ENCODE results near the gene PCYT1B. TPM values are rescaled to one million over a fixed set of nuclear protein-coding genes. Genes with fewer than 3 reads are reported as not detected.
A peak's percentile ranks its signal among the peaks of the same experiment; 100 is the strongest.
"Not testable (repeated sequence)": the region's sequence is repeated elsewhere in the genome, so short reads cannot be mapped to it uniquely, and the experiment has no call there.

The PCYT1B gene
- 6.0 TPM for total RNA-seq

DNA sequence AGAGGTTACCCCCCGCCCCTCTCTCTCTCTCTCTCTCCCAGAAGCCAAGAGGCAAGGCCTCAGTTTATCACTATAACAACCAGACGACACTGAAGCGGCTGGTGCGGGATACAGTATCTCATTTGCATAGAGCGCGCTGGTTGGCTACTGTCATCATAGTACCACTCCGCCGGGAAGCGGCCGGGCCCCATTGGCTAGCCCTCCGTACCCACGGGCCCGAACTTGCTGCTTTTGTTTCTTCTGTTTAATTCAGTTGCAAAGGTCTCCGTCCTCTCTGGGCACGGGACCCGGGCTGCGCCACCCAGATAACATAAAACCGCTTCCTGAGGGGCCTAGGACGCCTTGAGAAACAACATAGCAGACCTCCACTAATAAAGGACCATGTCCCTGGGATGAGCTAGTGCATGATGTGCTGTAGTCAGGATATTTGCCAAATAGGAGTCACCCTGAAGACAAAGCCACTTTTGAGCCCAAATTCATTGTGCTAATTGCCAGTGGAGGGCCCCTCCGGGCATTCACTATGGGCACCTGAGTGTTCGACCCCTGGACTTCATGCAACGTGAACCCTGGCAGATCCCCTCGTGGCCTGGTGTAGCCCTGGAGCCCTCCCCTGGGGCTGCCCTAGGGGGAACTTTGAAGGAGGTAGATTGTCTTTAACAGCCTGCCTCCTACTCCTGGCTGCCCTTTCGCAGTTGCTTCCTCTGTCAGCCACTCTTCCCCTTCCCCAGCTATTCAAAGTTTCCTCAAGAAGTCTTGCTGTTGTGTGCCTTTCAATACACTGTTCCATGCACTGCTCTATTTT lies at the start of gene PCYT1B:
TSS of gene PCYT1B (minus strand) at position 91 of the 802 bp plus-strand sequence. CDS start 242 bp downstream, outside the sequence.
- intact Hi-C loops (cut with DNase I), result no loop called here
- ATAC-seq (peak; percentile 97), DNase-seq (ENCODE audit: low spot score) (peak; percentile 75)

DNA sequence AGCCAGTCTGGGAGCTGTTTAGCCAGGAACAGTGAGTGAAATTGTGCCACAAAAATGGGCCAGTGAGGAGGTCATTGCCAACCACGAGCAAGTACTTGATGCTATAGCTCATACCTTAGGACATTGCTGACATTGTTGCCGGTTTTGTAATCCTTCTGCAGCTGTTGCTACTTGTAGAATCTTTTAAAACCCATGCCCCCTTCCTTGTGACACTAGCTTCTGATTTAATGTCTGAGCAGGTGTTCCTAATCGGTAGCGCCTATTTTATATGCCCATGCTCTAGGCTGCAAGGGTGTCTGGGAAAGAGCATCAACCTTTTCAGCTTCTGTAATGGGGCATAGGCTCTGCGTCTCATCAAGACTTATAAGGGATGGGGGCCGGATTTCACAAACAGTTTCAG lies 49.1 kb upstream of the PCYT1B start:
- intact Hi-C loops (cut with DNase I), result no loop called here
- DNase-seq (ENCODE audit: low spot score), result no peak
- ATAC-seq, result no peak

GRCh38 chrX:24694825-24695224 lies 47.7 kb upstream of the PCYT1B start:
- no peak for ATAC-seq
- no peak for DNase-seq (ENCODE audit: low spot score)
- intact Hi-C loops (cut with DNase I), result no loop called here

DNA sequence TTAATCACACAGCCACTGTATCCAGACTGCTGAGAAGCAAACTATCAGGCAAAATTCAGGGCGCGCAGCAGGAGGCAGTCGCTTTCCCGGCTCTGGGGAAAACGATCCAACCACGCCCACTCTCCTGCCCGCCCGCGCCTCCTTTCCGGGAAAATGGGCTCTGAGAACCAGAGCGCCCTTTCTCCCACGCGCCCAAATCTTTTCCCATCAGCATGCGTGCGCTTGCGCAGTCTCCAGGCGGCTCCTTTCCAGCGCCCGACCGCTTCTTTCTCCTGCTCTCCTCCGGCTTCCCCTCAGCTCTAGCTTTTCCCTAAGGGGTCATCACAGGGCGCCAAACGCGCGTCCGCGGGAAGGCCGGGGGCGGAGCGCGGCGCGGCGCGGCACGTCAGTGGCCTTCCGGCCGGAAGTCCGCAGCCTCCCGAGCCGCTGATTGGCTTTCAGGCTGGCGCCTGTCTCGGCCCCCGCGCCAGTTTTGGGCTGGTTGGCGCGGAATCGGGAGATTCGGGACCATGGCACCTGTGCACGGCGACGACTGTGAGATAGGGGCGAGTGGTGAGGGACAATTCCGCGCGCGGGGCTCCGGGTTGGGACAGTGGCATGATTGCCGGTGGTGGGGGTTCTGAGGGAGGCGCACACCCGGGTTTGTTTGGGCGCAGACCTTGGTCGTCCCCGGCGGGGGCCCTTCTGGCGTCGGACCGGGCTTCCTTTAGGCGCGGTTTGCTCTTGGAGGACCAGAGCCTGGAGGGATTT lies 46.5 kb upstream of the PCYT1B start, which contains the start of gene POLA1:
TSS of gene POLA1 (plus strand) at position 466 of the 750 bp plus-strand sequence. CDS start at position 510, 44 bp downstream.
- intact Hi-C loops (cut with DNase I), result no loop called here
- DNase-seq (ENCODE audit: low spot score), result peak; percentile 95
- peak; percentile 99 for ATAC-seq

DNA sequence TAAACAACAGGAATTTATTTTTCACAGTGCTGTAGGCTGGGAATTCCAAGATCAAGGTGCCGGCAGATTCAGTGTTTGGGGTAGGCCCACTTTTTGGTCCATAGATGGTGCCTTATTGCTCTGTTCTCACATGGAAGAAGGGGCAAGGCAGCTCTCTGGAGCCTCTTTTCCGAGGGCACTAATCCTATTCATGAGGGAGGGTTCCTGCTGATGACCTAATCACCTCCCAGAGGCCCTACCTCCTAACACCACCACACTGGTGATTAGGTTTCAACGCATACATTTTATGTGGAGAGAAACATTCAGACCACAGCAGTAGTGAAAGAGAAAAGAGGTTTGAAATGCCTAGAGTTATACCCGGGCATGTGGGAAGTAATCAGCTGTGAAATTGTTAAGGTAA lies 45.2 kb upstream of the PCYT1B start:
- ATAC-seq (no peak), DNase-seq (ENCODE audit: low spot score) (no peak)
- intact Hi-C loops (cut with DNase I), result no loop called here

DNA sequence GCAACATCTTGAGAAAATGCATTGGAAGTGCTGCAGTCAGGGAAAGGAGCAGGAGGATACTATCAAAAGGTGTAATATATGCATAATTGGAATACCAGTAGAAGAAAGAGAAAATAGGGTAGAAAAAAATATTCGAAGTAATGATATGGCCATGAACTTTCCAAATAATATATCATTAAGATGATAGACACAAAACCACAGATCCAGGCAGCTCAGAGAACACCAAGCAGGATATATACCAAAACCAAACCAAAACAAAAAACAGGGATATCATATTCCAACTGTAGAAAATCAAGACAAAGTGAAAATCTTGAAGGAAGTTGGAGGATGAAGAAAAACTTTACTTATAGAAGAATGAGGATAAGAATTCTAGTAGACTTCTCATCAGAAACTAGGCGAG lies 36.9 kb upstream of the PCYT1B start:
- ATAC-seq (no peak), DNase-seq (ENCODE audit: low spot score) (no peak)
- intact Hi-C loops (cut with DNase I), result no loop called here

- intact Hi-C loops (cut with DNase I), result no loop called here
- DNase-seq (ENCODE audit: low spot score) (no peak), ATAC-seq (no peak)
These were observed 35.7 kb upstream of the PCYT1B start for GRCh38 chrX:24682739-24683432.

DNA sequence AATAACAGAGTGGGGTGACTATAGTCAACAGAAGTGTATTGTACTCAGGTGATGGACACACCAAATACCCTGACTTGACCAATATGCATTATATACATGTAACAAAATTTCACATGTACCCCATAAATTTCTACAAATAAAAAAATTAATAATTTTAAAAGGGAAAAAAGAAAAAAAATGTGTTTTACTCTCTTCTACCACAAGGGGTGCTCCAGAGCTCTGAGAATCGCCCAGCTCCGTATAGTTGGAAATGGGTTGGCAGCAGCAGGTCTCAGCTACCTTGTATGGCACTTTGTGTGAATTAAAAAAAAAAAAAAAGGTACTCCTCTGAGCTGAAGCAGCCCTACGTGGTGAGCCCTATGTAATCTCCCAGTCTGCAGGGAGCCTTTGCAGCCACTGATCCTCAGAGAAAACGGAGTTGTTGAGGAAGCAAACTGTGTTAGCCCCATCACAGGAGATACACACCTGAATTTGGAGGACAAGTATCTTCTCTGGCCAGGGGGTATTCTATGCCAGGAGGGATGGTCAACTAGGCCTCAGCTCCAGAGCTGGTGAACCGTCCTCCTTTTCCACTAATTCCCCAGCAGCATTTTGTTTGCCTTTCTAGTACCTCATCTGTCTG lies 29.4 kb upstream of the PCYT1B start:
- ATAC-seq (no peak), DNase-seq (ENCODE audit: low spot score) (no peak)
- intact Hi-C loops (cut with DNase I), result no loop called here

DNA sequence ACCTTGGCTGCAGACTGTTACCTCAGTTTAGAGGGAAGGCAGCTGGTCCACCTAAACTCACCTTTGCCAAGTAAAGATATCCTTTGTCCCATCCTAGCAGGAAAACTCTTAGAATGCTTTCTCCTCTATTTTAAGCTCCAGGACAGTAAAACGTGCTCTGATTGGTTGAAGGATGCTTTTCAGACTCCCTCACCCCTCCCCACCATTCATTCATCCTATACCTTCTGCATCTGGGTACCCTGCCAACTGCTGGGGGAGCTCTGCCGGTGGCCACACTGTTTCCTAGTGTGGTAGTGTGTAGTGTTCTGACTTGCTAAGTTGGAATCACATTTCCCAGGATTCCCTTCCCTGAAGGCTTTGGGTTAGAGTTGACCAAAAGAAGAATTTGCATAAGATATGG lies 26.3 kb upstream of the PCYT1B start:
- no peak for ATAC-seq
- intact Hi-C loops (cut with DNase I), result no loop called here
- DNase-seq (ENCODE audit: low spot score), result no peak

DNA sequence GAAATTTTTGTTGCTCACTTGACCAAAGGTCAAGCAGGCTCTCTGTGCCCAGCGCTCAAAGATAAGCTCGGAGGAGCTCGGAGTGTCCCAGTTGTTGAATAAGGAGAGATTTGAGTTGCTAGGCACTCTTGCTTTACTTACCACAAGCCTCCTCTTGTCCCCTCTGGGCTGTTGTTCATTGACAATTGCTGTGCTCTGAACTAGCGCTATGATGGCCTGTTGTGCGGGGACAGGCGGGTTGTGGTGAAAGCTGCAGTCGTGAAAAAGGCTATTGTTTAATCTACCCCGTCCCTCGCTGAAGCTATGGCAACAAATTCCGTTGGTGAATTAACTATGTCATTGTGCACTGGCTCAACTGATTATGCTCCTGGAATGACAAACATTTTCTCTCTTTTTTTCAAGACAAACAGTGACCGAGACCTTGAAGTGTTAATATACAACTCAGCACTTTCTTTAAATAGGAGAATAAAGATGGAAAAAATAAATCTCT lies 25.6 kb upstream of the PCYT1B start:
- intact Hi-C loops (cut with DNase I), result no loop called here
- ATAC-seq (peak; percentile 49), DNase-seq (ENCODE audit: low spot score) (no peak)

- ATAC-seq, result no peak
- no peak for DNase-seq (ENCODE audit: low spot score)
- intact Hi-C loops (cut with DNase I), result no loop called here
These were observed 21.0 kb upstream of the PCYT1B start for GRCh38 chrX:24668111-24668510.

- DNase-seq (ENCODE audit: low spot score) (no peak), ATAC-seq (no peak)
- intact Hi-C loops (cut with DNase I), result no loop called here
These were observed 15.2 kb upstream of the PCYT1B start for GRCh38 chrX:24662352-24662751.

DNA sequence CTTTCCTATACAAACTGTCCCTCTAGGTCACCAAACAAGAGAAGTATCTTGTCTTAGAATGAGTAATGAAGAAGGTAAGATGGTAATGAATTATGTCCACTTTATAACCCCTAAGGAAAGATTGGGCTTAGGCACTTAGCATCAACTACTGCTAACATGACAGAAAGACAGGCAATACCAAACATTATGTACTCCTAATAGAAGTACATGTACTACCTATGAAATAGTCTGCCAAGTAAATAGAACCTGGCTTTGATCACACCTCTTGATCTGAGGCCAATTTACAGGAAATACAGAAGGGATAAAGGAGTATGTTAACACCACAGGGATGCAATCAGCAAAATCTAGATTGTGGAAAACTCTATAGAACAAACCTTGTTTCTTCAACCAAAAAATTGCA lies 14.1 kb upstream of the PCYT1B start:
- intact Hi-C loops (cut with DNase I), result no loop called here
- DNase-seq (ENCODE audit: low spot score), result no peak
- ATAC-seq, result no peak

DNA sequence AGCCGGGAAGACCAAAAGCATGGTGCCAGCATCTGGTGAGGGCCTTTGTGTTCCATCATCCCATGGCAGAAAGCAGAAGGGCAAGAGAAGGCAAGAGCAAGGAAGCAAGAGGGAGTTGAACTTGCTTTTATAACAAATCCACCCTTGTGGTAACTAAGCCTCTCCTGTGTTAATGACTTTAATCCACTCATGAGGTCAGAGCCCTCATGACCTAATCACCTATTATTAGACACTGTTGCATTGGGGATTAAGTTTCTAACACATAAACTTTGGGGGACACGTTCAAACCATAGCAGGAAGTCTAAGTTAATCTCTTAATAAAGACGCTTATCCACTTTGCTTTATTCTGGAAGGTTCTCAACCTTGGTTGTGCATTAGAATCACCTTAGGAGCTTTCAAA lies 12.5 kb upstream of the PCYT1B start:
- intact Hi-C loops (cut with DNase I), result no loop called here
- no peak for ATAC-seq
- DNase-seq (ENCODE audit: low spot score), result no peak

DNA sequence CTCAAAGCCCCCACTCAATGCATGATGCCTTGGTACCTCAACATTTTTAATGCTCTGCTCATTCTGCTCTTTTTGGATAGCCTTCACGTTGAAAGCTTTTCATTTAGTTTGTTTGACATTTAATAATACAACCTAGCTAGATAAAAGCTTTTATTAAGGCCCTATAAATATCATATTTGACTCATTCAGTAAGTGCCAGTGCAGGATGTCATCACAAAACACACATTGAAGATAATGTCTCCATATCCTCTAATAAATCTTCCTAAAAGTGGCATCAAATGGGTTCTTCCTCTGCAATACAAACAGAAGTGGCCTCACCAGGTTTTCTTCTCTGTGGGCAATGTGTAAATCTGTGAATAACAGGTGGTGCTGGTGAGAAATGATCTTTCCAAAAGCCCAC lies 12.0 kb upstream of the PCYT1B start:
- no peak for ATAC-seq
- no peak for DNase-seq (ENCODE audit: low spot score)
- intact Hi-C loops (cut with DNase I), result no loop called here

DNA sequence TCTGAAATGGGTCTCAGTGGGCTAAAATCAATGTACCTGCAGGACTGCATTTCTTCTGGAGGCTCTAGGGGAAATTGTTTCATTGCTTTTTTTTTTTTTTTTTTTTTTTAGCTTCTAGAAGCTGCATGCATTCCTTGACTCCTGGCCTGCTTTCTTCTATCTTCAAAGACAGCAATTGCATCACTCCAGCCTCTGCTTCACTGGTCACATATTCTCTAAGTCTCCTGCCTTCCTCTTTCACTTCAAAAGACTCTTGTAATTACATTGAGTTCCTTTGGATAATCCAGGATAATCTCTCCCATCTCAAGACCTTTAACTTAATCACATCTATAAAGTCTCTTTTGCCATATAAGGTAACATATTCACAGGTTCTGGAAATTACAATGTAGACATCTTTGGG lies 11.3 kb upstream of the PCYT1B start:
- no peak for DNase-seq (ENCODE audit: low spot score)
- no peak for ATAC-seq
- intact Hi-C loops (cut with DNase I), result no loop called here

- no peak for DNase-seq (ENCODE audit: low spot score)
- intact Hi-C loops (cut with DNase I), result no loop called here
- ATAC-seq, result no peak
These were observed 10.7 kb upstream of the PCYT1B start for GRCh38 chrX:24657671-24658386.

DNA sequence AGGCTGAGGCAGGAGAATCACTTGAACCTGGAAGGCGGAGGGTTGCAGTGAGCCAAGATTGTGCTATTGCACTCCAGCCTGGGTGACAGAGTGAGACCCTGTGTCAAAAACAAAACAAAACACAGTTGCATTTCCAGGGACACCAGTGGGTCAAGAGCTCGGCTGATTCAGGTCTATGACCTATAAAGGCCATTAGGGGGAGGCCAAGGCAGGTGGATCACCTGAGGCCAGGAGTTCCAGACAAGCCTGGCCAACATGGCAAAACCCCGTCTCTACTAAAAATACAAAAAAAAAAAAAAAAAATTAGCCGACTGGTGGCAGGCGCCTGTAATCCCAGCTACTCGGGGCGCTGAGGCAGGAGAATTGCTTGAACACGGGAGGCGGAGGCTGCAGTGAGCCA lies 8.5 kb upstream of the PCYT1B start:
- intact Hi-C loops (cut with DNase I); DNase-seq (ENCODE audit: low spot score); ATAC-seq: not testable (repeated sequence)

- ATAC-seq, result no peak
- intact Hi-C loops (cut with DNase I), result no loop called here
- no peak for DNase-seq (ENCODE audit: low spot score)
These were observed 4.6 kb upstream of the PCYT1B start for GRCh38 chrX:24651783-24652182.

Data from sciatic nerve (tissue), 2 donors.